Measurements from ENCODE around the gene NAP1L5.

NAP1L5 gene

DNA sequence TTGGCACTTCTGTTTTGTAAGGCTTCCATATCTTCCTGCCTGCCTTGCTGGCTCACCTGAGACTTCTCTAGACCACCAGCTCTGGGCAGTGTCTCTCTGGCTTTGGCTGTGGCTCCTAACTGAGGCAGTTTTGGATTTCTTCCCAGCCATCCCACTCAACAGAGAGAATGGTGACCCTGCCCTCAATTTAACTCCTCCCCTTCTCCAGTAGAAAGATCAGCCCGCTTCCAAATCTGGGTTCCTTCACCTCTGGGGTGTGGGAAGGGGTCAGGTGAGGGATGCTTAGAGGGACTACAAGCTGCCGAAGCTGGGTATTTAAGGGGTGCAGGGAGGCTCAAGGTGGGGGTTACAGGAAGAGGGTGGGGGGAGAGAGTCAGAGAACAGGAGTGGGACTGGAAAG is 23.7 kb downstream of the NAP1L5 start:
- no peak overlapping the region for H3K4me3 ChIP-seq (ENCODE audit: low read length)
- DNase-seq (ENCODE audit: low read depth): no peak
- TF ChIP-seq, protein P1, sequence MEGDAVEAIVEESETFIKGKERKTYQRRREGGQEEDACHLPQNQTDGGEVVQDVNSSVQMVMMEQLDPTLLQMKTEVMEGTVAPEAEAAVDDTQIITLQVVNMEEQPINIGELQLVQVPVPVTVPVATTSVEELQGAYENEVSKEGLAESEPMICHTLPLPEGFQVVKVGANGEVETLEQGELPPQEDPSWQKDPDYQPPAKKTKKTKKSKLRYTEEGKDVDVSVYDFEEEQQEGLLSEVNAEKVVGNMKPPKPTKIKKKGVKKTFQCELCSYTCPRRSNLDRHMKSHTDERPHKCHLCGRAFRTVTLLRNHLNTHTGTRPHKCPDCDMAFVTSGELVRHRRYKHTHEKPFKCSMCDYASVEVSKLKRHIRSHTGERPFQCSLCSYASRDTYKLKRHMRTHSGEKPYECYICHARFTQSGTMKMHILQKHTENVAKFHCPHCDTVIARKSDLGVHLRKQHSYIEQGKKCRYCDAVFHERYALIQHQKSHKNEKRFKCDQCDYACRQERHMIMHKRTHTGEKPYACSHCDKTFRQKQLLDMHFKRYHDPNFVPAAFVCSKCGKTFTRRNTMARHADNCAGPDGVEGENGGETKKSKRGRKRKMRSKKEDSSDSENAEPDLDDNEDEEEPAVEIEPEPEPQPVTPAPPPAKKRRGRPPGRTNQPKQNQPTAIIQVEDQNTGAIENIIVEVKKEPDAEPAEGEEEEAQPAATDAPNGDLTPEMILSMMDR (conservative IDR thresholded peaks at IDR 0.05; ENCODE audit: low read depth, low read length): no peak

DNA sequence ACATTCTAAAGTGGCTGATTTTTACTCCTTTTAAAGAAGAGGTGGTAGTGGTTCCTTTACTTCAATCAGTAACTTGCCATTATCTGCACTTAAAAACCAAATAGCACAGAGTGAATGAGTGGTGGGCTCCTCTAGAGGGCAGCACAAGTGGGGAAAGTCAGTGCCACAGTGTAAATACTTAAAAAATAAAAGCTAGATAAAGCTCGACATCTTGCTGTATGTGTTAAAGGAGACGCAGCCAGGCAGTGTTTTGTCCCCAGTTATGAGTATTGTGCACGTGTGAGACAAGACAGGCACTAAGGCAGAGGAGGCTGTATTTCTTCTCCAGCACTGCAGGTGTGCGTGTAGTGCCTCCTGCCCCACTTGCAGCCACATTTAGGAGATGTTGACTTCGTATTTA is 24.6 kb downstream of the NAP1L5 start:
- DNase-seq (ENCODE audit: low read depth): no peak
- H3K4me3 ChIP-seq (ENCODE audit: low read length): no peak overlapping the region
- TF ChIP-seq, protein P1 (conservative IDR thresholded peaks at IDR 0.05; ENCODE audit: low read depth, low read length): peak; percentile 85

DNA sequence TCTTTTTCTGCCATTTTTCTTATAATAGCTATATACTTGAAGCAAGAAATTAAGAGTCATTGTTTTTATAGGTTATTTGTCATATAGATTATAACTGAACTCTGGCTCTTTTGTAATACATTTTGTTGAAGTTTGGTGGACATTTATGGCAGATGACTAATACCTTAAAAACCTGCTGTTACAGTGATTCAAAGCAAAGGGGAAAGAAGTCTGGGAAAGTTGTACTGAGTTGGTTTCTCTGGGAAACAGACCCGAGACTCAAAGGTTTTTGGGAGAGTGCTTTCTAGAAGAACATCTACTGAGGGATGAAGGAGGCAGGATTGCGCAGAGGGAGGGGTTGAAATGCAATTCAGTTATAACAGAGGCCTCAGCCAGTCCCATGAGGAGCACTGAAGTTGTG is 35.9 kb downstream of the NAP1L5 start:
- TF ChIP-seq, protein P1 (conservative IDR thresholded peaks at IDR 0.05; ENCODE audit: low read depth, low read length): no peak
- no peak overlapping the region for H3K4me3 ChIP-seq (ENCODE audit: low read length)
- DNase-seq (ENCODE audit: low read depth): peak; percentile 53

DNA sequence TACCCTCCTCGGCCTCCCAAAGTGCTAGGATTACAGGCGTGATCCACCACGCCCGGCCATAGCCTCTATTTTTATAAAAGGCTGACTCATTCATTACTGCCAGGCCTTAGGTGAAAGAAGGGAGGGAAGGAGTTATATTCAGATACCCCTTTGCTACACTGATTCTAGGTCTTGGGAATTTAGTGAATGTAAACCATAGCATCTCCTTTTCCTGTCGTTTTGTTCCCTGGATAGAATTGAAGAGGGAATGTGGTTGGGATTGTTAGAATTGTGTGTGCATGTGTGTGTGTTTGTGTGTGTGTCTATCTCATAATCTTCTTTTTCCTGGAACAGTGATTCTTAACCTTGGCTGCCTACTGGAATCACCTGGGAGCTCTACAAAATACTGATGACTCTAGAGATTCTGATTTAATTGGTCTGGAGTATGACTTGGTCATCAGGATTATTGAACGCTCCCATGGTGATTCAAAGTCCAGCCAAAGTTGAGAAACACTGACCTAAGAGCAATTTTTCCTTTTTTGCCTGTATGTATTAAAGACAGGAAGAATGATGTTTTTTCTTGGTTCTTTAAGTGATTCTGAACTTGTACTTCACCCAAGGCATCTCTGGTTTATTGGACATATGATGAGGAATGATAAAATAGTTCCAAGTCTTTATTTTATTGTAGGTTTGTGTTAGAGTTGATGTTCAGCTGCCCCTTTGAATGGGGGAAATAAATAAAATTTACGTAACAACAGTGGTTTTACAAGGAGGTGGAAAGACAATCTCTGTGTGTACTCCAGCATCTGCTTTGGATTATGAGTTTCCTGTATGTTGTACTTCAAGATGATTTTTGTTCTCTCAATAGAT is 37.0 kb downstream of the NAP1L5 start:
- TF ChIP-seq, protein P1 (conservative IDR thresholded peaks at IDR 0.05; ENCODE audit: low read depth, low read length): no peak
- H3K4me3 ChIP-seq (ENCODE audit: low read length): no peak overlapping the region
- DNase-seq (ENCODE audit: low read depth): peak; percentile 60

DNA sequence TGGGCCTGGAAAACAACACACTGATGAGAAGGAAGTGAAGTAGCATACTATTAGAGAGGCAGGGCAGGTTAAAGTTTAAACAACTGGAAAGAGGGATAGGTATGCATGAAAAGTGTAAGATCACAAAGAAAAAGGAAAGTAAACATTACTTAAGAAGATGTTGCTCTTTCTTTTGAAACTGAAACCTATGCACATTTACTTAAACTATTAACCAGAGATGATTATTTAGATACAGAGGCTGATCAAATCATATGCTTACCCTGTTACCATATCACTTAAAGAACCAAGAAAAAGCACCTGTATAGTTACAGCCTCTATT is 37.8 kb downstream of the NAP1L5 start:
- no peak overlapping the region for H3K4me3 ChIP-seq (ENCODE audit: low read length)
- TF ChIP-seq, protein P1 (conservative IDR thresholded peaks at IDR 0.05; ENCODE audit: low read depth, low read length): no peak
- no peak for DNase-seq (ENCODE audit: low read depth)

DNA sequence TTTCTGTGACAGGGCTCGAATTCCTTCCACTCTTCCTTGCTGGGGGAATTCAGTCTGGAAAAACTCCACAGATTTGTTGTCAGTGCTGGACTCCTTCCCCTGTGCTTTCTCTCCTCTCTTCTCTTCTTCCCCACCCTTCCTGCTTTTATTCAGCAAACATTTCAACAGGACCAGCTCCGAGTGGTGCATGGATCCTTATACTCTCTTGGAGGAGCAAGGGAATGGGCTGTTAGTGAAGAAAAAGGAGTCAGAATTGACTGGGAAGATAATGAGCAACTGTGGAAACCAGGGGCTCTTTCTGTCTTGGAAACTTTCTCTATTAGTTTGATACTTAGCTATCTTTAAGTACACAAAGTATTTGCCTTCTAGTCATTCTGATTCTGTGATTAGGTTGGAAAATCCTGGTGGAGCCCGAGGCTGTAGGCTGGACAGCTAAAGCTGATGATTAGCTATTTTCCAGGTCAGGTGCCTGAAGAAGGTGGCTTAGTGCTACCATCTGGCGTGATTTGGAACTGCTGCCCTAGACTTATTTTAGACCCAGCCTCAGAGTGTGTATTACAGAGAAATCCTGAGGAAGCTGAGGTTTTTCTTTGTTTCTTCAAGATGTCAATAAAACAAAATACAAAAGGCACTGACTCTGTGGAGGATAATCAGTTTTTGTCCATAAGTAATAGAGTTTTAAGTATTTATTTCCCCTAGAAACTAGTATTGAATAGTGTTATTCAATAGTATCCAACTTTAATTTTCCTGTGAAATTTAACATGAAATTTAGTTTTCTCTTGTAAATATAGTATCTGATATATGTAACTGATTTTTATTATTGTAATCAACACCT is 38.4 kb downstream of the NAP1L5 start:
- no peak overlapping the region for H3K4me3 ChIP-seq (ENCODE audit: low read length)
- TF ChIP-seq, protein P1 (conservative IDR thresholded peaks at IDR 0.05; ENCODE audit: low read depth, low read length): peak; percentile 94
- DNase-seq (ENCODE audit: low read depth): peak; percentile 83

Data from retinal pigment epithelial cell (primary cell).